Measurements from ENCODE around the gene YIPF6.
"Not testable (repeated sequence)": the region's sequence is repeated elsewhere in the genome, so short reads cannot be mapped to it uniquely, and the experiment has no call there.

Gene YIPF6

GRCh38 chrX:68498508-68499379 is at the start of gene YIPF6:
TSS of gene YIPF6 (plus strand) at chrX:68499051. CDS start at chrX:68499067, 16 bp downstream.
- FAIRE-seq (peak; percentile 49), DNase-seq (ENCODE audit: low spot score) (peak; percentile 48)

GRCh38 chrX:68451720-68452119 is 47.1 kb upstream of the YIPF6 start:
- no peak for FAIRE-seq
- no peak for DNase-seq (ENCODE audit: low spot score)

GRCh38 chrX:68454476-68455150 is 44.2 kb upstream of the YIPF6 start:
- no peak for FAIRE-seq
- no peak for DNase-seq (ENCODE audit: low spot score)

GRCh38 chrX:68455151-68455510 is 43.7 kb upstream of the YIPF6 start:
- no peak for FAIRE-seq
- DNase-seq (ENCODE audit: low spot score), result no peak

GRCh38 chrX:68461093-68461492 is 37.8 kb upstream of the YIPF6 start:
- FAIRE-seq, result no peak

GRCh38 chrX:68461576-68461975 is 37.3 kb upstream of the YIPF6 start:
- no peak for FAIRE-seq
- no peak for DNase-seq (ENCODE audit: low spot score)

More at GRCh38 chrX:68461093-68461492, 37.8 kb upstream of the YIPF6 start:
- DNase-seq (ENCODE audit: low spot score), result no peak

- DNase-seq (ENCODE audit: low spot score) (peak; percentile 65), FAIRE-seq (no peak)
These were observed 36.7 kb upstream of the YIPF6 start for GRCh38 chrX:68462197-68462596.

- DNase-seq (ENCODE audit: low spot score), result peak; percentile 30
- no peak for FAIRE-seq
These were observed 36.2 kb upstream of the YIPF6 start for GRCh38 chrX:68462653-68463052.

- no peak for FAIRE-seq
- DNase-seq (ENCODE audit: low spot score), result no peak
These were observed 35.0 kb upstream of the YIPF6 start for GRCh38 chrX:68463880-68464279.

- FAIRE-seq (no peak), DNase-seq (ENCODE audit: low spot score) (no peak)
These were observed 34.1 kb upstream of the YIPF6 start for GRCh38 chrX:68464796-68465195.

- DNase-seq (ENCODE audit: low spot score) (no peak), FAIRE-seq (no peak)
These were observed 17.9 kb upstream of the YIPF6 start for GRCh38 chrX:68480969-68481368.

GRCh38 chrX:68486198-68486597 is 12.7 kb upstream of the YIPF6 start:
- DNase-seq (ENCODE audit: low spot score); FAIRE-seq: not testable (repeated sequence)

GRCh38 chrX:68487254-68487653 is 11.6 kb upstream of the YIPF6 start:
- no peak for DNase-seq (ENCODE audit: low spot score)
- no peak for FAIRE-seq

GRCh38 chrX:68487924-68488323 is 10.9 kb upstream of the YIPF6 start:
- FAIRE-seq (no peak), DNase-seq (ENCODE audit: low spot score) (no peak)

- FAIRE-seq (no peak), DNase-seq (ENCODE audit: low spot score) (no peak)
These were observed 10.2 kb upstream of the YIPF6 start for GRCh38 chrX:68488657-68489056.

GRCh38 chrX:68490644-68491043 is 8.2 kb upstream of the YIPF6 start:
- DNase-seq (ENCODE audit: low spot score) (peak; percentile 6), FAIRE-seq (peak; percentile 8)

- DNase-seq (ENCODE audit: low spot score), result no peak
- FAIRE-seq, result no peak
These were observed 6.3 kb upstream of the YIPF6 start for GRCh38 chrX:68492583-68492982.

- not testable (repeated sequence) for FAIRE-seq; DNase-seq (ENCODE audit: low spot score)
These were observed 5.1 kb upstream of the YIPF6 start for GRCh38 chrX:68493776-68494175.

- DNase-seq (ENCODE audit: low spot score) (peak; percentile 39), FAIRE-seq (no peak)
These were observed 775 bp upstream of the YIPF6 start for GRCh38 chrX:68498044-68498507.

GRCh38 chrX:68499543-68500504 is 973 bp downstream of the YIPF6 start:
- FAIRE-seq, result no peak
- no peak for DNase-seq (ENCODE audit: low spot score)
